ENCODE measurements around the gene BRMS1.
"Not testable (repeated sequence)": the region's sequence is repeated elsewhere in the genome, so short reads cannot be mapped to it uniquely, and the experiment has no call there.

Gene BRMS1

DNA sequence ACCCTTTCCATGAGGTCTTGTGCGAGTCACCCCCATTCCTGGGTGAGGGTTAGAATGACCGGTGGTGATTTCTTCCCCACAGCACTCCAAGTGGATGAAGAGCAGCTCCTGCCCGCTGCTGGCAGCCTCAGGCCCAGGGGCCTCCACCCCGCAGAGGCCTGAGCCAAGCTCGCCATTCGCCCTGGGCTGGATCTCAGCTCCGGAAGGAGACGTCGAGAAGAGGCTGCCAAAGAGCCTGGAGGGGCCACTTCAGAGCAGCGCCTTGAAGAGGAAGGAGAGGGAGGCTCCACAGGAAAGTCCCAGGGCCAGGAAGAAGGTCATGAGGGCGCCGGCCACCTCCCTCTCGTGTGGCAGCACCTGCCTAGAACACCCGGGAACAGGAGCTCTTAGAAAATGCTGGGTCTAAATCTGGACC, 18.3 kb upstream of the BRMS1 start:
- no peak for DNase-seq (ENCODE audit: low read depth)

DNA sequence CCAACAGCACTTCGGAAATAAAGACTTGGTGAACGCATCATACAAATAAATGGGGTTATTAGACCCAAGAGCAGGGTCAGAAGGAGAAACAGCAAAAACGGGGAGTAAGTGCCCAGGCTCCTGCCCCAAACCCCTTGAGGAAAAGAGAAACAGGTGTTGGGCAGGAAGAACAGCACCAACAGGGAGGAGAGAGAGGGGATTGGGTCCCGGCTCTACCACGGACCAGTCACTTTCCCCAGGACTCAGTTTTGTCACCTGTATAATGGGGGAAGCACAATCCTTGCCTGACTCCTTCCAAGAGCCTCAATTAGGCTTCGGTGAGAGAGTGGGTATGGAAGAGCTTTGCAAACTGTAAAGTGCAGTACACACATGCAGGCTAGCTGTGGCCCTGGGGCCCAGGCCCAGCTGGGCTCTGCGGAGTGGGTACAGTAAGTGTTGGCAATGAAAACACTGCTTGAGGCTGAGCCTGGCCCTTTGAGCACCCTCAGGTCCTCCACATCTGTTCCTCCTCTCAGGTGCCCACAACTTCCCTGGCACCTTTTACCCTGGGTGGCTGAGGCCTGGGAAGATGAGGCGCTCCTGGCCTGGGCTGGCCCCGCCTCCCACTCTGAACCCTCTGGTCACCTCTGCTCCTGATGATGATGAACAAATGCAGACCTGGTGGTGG, 17.7 kb upstream of the BRMS1 start:
- no peak for DNase-seq (ENCODE audit: low read depth)

DNA sequence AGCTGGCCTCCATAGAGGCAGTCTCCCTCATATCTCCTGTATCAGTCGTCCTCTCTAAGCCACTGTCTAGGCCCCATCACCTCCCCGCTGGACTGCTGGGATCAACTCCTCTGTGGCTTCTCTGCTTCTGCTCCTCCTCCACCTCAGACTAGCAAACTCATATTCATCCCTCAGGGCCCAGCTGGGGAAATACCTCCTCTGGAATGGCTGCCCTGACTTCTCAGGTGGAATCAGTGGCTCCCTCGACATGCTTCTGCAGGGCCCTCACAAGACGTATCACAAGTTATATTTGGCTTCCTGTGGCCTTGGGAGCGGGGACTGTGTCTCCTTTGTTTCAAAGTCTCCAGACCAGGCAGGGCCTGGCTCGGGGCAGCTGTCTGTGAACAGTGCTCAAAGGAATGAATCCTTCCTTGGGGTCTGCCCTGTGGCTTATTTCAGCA, 16.6 kb upstream of the BRMS1 start:
- no peak for DNase-seq (ENCODE audit: low read depth)

DNA sequence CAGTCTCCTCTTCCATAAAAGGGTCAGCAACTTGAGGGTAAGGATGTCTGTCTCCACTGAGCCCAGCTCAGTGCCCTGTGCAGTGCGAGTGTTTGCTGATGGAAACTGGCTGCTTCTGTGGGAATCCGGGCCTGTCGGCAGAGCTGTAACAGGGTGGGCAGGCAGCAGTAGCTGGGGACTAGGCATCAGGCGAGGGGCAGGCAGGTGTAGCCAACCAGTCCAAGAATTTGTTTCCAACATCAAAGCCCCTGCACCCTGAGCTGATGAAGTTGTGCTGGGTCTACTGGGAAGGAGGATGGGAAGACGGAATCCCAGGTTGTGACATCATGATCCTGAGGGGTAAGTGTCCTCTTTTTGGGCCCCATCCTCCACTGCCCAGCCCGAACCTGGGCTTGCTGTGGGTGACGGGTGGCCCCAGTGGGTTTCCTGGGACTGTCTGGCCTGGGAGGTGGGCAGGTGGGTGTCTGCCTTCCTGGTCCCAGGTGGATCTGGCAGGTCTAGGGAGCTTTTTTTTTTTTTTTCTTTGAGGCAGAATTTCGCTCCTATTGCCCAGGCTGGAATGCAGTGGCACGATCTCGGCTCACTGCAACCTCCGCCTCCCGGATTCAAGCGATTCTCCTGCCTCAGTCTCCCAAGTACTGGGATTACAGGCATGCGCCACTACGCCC, 15.6 kb upstream of the BRMS1 start:
- DNase-seq (ENCODE audit: low read depth) = no peak

DNA sequence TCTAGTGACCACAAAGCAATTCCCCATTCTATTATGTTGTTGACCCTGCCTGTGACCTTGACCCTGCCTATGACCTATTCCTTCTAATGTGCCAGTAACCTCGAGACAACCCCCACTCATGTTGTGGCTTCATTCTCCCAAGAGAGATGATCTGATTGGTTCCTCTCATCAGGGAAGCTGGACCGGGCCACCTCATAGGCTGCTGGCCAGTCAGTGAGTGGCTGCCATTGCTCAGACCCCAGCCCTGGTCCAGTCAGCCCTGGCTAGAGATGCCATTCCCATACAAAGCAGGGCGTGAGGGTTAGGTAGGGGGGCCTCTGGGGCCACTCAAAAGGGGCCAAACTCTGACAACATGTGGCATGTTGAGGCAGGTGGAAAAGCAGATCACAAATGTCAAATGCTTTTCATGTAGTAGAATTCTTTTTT, 14.8 kb upstream of the BRMS1 start:
- no peak for DNase-seq (ENCODE audit: low read depth)

DNA sequence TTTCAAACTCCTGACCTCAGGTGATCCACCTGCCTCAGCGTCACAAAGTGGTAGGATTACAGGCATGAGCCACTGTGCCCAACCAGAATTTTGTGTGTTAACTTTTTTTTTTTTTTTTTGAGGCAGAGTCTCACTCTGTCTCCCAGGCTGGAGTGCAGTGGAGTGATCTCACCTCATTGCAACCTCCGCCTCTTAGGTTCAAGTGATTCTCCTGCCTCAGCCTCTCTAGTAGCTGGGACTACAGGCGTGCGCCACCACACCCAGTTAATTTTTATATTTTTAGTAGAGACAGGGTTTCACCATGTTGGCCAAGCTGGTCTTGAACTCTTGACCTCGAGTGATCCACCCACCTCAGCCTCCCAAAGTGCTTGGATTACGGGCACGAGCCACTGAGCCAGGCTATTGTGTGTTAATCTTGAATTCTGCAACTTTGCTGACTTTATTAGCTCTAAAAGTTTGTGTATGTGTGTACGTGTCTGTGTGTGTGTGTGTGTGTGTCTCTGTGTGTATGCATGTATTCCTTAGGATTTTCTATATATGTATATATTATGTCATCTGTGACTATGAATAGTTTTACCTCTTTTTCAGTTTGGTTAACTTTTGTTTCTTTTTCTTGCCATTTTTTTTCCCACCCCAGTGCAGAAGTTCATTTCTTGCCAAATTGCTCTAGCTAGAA, 5.8 kb upstream of the BRMS1 start:
- not testable (repeated sequence) for DNase-seq (ENCODE audit: low read depth)

DNA sequence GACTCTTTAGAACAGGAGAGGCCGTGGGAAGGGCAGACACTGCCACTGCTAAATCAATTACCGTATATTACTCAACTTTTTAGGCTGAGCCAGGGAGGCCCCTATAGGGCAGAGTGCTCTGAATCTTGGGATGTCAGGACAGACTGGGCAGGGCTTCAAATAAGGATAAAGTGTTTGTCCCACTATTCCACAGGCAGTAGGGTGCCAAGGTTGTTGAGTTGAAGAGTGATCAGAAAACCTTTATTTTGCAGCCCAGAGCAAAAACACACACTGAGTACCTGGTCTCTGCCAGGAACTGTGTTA, 4.1 kb upstream of the BRMS1 start:
- no peak for DNase-seq (ENCODE audit: low read depth)

DNA sequence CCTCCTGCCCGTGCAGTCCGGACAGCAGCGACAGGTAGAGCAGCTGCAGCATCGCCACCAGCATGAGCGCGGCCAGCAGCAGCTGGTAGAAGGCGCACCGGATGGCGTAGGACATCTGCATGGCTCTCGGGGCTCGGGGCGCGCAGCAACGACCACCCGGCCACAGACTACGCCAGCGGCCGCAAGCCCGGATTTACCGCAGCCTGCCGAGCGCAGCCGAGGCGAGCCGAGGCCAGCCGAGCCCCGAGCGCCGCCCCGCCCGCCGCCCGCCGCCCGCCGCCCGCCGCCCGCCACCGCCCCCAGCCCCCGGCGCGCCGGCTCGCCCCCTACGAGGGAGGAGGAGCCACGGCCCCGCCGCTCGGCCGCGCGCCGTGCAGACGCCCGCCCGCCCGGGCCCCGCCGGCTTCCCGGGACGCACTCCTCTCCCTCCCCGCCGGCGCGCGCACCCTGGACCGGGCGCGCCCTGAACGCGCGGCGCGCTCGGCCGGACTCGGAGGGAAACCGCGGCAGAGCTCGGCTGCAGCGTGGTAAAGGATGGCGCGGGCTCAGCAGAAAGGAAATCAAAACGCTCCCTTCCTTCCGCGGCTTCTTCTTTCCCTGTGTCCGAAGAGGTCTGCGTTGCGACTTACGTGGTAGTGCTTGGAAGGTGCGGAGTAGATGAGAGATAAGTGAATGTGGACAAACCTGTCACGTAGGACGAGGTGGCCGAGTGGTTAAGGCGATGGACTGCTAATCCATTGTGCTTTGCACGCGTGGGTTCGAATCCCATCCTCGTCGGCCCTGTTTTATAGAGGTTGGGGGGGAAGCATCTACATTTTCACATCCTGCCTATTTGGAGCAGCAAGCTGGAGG, 2.7 kb upstream of the BRMS1 start, which contains the start of gene B4GAT1:
B4GAT1 (minus strand) TSS at position 205 of the 852 bp plus-strand sequence; CDS start at position 121, 84 bp downstream.
- DNase-seq (ENCODE audit: low read depth) = peak; percentile 67

DNA sequence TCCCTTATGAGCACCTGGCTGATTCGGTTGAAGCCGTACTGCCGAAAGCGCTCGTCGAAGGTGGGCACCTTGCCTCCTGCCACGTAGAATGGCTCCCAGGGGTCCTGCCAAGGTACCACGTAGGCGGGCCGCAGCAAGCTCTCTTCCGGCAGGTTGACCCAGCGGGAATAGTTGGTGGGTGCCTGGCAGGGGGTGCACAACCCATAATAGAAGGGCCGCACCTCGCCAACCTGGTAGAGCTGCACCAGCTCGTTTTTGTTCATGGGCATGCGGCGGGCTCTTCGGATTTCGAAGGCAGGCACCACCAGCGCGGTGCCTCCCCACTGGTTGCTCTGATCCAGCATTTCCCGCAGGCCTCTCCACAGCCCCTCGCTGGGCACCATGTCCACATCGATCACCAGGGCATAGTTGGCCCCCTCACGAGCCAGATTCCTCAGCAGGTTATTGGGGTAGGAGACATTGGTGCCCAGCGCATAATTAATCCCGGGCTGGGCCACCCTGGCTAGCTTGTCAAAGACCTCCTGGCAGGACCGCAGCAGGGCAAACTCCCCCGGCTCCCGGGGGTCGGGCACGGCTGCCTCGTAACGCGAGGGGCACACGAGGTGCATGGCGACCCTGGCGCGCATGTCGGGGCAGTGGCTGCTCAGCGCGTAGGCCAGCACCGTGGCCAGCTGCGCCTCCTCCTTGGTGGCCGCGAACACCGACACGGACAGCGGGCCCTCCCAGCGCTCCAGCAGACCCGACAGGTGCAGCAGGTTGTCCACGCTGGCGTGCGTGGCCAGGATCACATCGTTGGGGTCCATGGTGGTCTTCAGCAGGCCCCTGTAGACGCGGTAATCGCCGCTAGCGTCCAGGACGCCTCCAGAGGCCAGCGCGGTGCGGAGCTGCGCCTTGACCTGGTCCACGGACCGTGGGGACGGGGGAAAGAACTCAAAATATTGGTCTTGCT, 1.8 kb upstream of the BRMS1 start:
- DNase-seq (ENCODE audit: low read depth) = no peak

DNA sequence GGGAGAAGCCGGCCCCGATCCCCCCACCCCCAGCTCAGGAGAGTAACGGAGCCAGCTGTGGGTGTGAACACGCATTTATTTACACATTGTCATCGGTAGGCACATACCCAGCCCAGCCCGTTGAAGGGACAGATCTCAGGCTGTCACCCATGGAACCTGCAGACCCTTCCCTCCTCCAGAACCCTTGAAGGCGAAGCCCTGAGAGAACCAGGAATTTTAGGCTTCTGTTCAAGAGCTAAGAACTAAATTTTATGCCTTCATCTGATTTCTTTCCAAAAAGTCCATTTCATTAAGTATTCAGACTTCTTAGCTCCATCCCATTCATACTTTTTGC, 379 bp upstream of the BRMS1 start:
- DNase-seq (ENCODE audit: low read depth) = no peak

DNA sequence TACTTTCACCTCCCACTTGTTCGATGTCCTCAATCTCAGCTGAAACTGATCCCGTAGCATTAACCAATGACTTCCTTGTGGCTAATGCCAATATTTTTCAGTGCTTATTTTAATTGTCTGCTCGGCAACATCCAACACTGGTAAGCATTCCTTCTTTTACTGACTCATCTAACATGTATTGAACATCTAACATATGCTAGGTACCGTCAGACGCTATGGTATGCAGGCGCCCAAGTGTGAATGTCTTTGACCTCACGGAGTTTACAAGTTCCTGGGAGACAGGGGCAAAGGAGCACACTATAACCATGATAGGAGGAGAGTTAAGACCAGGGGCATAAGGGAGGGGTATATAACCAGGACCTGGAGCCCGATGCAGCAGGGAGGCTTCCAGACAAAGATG, 1.7 kb downstream of the BRMS1 start:
- DNase-seq (ENCODE audit: low read depth) = no peak

DNA sequence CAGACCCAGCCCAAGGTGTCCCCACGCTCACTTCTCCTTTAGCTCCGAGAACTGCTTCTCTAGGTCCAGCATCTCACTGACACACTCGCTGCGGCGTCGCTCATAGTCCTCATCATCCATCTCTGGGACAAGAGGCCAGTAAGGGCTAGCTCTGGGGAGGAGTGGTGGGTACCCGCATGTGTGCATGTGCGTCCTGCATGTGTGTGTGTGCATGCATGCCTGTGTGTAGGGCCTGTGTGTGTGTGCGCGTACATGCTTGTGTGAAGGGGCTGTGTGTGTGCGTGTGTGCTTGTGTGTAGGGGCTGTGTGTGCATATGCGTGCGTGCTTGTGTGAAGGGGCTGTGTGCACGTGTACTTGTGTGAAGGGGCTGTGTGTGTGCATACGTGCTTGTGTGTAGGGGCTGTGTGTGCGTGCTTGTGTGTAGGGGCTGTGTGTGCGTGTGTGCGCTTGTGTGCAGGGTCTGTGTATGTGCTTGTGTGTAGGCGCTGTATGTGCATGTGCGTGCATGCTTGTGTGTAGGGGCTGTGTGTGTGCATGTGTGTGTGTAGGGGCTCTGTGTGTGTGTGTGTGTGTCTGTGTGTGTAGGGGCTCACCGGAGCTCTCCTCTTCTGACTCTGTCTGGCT, 3.3 kb downstream of the BRMS1 start:
- no peak for DNase-seq (ENCODE audit: low read depth)

DNA sequence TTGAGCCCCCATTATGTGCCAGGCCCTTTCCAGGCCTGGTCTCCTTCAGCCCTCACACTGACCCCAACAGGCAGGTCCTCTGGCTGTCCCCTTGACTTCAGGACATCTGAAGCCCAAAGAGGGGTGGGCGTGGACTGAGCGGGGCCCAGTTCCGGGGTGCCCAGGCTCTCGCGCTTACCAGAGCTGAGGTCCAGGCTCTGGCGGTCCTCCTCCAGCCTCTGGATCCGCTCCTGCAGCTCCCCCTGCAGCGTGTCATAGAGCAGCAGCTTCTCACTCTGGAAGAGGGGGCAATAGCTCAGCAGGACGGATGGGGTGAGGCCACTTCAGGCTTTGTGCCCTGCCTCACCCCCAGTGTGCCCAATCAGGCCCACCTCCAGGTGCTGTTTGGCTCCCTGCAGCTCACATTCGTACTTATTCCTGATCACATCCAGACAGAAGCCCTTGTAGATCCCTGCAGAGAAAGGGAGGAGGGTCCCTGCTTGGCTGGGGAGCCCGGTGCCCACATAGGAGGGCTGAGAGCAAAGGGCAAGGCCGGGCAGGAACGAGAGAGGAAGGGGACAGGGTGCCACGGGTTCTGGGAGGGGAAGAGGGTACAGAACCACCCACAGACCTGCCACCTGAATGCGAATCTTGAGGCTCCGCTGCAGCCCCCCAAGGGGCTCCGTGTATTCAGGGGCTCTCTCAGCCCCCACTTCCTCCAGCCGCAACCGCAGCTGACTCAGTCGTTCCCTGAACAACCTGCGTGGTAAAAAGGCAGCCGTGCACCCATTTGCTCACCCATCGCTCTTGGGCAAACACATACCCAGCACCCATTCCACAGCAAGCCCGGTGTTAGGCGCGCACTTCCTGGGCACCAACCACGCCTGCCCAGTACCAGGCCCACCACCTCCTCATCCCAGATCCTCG, 4.1 kb downstream of the BRMS1 start:
- no peak for DNase-seq (ENCODE audit: low read depth)

DNA sequence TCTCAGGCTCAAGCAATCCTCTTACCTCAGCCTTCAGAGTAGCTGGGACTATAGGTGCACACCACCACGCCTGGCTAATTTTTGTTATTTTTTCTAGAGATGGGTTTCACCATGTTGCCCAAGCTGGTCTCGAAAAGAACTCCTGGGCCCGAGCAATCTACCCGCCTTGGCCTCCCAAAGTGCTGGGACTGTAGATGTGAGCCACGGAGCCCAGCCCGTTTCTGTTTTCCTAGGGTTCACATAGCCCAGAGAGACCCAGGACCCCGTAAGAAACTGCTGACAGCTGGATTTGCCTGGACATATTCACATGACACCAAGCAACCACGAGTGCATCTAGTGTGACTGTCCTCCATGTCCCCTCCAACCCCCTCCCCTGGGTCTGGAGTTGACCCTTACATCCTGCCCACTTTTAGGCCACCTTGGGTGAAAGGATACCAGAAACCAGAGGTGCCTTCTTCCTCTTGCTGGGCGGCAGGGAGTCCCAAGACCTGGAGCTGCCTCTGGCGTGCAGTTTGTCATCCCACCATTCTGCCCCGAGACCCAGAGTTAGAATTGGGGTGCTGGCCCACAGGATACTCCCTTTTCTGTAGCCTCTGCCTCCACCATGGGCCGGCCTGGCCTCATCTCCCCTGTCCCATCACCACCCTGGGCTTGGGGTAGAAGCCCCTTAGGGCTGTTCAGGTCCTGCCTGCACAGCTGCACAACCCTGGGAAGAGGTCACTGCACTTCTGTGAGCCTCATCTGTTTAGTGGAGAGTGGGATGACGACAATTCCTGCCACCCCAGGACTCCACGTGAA, 5.0 kb downstream of the BRMS1 start:
- no peak for DNase-seq (ENCODE audit: low read depth)

DNA sequence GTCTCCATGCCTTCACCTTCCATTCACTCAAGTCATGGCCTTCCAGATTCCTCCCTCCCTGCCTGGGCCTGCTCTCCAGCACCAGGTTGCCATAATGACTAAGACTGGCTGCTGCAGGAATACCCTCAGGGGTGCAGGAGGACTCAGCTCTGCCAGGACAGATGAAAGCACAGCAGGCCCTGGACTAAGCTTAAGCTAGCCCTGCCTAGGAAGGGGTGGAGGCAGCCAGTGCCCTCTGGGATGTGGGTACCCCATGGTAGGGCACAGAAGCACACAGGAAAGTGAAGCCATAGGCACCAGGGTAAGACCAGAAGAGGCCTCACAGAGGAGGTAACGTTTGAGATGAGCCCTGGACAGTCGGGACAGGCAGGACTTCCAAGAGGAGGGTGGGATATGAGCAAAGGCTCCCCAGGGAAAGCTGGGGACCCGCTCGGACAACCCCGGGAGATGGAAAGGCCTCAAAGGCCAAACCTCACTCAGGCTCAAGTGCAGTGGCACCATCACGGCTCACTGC, 5.7 kb downstream of the BRMS1 start:
- no peak for DNase-seq (ENCODE audit: low read depth)

DNA sequence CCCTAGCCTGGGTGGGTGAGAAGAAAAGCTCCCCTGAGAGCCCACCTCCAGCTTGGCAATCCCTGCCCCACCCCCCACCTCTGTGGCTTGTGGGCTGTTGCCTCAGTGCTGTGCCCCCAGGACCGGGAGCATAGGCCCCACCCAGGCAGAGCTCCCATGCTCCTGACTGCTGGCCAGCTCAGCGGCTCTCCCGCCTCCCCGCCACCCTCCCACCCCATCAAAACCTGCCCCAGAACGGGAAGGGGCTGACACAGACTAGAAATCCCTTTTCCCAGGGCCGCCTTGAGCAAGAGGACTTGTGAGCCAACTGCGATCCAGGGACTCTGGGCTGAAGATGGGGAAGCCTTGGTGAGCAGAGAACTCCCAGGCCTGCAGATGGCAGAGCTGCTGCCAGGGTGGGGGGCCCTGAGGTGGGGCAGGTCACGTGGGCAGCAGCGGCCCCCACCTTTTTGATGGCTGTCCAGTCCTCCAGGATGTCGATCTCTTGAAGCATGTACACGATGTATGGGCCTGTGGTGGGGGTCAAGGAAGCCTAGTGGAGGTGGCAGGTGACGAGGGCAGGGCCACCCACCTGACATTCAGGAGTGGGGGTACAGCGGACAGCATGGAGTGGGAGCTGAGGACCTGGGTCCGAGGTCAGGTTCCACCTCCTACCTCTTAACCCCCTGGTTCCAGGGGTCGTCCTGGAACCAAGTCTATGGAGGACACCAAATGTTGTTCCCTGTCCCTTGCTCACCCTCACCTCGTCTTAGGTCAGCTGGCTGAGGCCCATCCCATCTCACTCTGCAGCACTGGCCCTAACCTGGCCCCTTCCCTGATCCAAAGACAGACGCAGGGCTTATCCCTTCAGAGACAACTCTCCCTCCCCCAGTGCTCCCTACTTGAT, 6.4 kb downstream of the BRMS1 start:
- no peak for DNase-seq (ENCODE audit: low read depth)

DNA sequence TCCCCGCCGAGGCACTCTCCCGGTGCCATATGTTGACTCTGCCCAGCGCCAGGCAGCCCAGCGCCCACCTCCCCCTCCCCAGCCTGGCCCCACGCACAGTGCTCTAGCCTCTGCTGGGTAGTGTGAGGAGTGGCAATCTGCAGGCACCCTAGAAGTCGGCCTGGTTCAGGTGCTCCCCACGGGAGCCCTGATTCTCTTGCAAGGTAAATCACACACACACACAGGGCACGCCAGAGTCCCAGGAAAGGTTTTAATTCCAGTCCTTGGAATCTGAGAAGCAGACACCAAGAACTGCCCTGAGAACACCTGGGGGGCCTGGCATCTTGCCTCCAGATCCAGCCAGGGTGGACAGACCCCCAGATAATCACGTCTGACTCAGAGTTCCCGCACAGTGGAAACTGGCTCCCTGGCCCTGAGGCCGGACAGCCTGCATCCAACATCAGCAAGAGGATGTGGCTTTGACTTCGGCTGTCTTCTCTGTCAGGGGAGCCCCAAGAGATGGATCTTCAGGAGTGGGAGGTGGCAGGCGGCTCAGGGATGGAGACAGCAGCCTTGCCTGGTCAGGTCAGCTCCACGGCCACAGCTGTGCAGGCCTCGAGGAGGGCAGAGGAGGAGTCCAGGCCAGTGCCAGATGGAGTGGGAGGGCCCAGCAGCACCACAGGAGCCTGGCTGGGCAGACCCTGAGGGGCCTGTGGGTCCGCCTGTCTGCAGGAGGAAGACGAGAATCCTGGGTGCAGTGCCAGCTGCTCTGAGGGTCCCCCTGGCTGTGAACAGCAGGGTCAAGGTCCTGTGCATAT, 7.6 kb downstream of the BRMS1 start:
- DNase-seq (ENCODE audit: low read depth) = no peak
